Measurements from ENCODE around the gene THAP9.
"Not testable (repeated sequence)": the region's sequence is repeated elsewhere in the genome, so short reads cannot be mapped to it uniquely, and the experiment has no call there.

THAP9 gene

GRCh38 chr4:82893942-82894341, 6.6 kb upstream of the THAP9 start:
- no peak for DNase-seq

GRCh38 chr4:82896755-82897154, 3.8 kb upstream of the THAP9 start:
- DNase-seq = no peak

DNA sequence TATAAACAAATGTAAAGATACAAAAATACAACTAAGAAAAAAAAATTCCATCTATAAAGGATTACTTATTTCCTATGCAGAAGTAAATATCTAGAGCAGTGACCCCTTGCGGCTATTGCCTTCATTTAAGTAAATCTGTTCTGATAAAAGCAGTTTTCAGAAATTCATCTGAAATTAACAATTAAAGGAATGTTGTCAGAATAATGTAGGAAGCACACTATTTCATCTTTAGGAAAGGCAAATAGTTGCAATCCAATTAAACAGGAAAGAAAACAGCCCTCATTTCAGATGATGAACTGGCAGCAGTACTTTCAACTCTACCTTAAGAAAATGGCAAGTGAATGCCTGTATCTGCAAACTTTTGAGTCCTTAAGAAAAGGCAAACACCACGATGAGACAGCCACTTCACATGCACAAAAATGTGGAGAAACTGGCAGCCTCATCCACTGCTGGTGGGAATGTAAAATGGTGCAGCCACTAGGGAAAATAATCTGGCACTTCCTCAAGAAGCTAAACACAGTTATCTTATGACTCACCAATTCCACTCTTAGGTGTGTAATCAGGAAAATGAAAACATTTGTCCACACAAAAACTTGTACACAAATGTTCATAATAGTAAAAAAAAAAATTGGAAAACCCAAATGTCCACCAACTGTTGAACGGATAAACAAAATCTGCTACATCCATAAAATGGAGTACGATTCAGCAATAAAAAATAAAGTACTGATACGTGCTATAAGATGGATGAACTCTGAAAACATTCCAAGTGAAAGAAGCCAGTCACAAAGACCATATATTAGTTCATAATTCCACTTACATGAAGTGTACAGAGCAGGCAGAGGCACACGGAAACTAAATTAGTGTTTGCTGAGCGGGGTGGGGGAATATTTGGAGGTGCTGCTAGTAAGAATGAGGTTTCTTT, 2.0 kb upstream of the THAP9 start:
- DNase-seq = no peak

DNA sequence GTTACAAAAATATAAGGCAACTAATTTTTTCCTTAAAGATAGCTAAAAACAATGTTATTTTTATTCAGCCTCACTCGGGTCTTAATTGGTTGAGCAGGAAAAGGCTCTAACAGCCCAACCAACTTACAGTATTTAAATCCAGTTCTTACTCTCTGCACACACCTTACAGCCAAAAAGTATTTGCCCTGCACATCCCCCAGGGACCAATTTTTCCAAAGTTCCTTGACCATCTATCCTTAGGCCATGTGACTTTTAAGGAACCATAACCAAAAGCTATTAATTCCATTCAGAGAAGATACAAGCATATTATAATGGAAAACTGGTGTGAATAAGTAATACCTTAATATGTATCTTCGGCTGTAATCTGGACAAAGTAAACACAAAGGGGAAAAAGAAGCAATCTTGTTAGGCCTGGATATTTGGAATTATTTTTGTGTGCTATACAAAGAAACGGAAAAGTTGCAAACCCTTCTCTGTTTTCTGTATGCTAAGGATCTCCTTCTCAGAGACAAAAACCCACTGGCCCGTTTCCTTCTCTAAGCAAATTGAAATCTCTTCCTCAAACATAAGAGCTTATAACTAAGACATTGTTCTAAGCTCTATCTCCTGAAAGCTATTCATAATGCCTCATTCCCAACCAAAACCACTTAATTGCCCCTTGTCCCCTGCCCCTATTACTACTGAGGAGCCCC, 1.0 kb upstream of the THAP9 start:
- no peak for DNase-seq

GRCh38 chr4:82900066-82900410, 497 bp upstream of the THAP9 start:
- no peak for DNase-seq

DNA sequence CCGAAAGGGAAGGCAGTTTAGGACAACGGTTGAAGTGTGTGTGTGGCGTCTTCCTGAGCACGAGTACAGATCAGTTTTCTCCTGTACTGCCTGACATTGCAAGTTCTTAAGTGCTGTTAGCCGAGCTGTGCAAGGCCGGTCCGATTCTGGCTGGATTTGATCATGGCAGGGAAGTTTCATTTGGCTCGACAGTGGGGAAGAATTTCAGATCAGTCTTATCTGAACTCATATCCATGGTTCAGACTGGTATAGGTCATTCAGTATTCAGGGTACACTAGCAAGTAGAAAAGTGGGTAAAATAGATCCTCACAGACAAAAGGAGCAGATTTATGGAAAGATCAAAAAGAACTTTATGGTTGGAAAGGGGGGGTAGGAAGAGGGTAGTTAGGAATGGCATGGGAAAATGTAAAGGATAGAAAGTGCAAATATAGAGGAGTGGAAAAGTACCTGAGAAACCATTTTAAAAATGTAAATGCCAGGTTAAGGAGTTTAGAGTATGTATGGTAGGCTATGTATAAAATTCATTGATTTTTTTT, 716 bp downstream of the THAP9 start:
- no peak for DNase-seq

- DNase-seq = no peak
Measured at GRCh38 chr4:82903737-82904136, 3.2 kb downstream of the THAP9 start.

GRCh38 chr4:82905205-82905604, 4.7 kb downstream of the THAP9 start:
- no peak for DNase-seq

- no peak for DNase-seq
Measured at GRCh38 chr4:82906469-82906868, 5.9 kb downstream of the THAP9 start.

GRCh38 chr4:82909326-82909725, 8.8 kb downstream of the THAP9 start:
- no peak for DNase-seq

GRCh38 chr4:82913305-82913704, 12.8 kb downstream of the THAP9 start:
- no peak for DNase-seq

DNA sequence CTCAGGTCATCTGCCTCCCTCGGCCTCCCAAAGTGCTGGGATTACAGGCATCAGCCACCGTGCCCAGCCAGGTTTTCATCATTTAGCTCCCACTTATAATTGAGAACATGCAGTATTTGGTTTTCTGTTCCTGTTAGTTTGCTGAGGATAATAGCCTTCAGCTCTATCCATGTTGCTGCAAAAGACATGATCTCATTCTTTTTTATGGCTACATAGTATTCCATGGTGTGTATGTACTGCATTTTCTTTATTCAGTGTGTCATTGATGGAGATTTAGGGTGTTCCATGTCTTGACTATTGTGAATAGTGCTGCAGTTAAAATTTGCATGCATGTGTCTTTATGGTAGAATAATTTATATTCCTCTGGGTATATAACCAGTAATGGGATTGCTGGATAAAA, 13.4 kb downstream of the THAP9 start:
- DNase-seq = not testable (repeated sequence)

DNA sequence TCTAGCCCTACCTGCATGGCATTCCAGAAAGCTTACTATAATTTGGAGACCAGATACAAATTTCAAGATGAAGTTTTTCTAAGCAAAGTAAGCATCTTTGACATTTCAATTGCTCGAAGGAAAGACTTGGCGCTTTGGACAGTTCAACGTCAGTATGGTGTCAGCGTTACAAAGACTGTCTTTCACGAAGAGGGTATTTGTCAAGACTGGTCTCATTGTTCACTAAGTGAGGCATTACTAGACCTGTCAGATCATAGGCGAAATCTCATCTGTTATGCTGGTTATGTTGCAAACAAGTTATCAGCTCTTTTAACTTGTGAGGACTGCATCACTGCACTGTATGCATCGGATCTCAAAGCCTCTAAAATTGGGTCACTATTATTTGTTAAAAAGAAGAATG, 17.6 kb downstream of the THAP9 start:
- no peak for DNase-seq

DNA sequence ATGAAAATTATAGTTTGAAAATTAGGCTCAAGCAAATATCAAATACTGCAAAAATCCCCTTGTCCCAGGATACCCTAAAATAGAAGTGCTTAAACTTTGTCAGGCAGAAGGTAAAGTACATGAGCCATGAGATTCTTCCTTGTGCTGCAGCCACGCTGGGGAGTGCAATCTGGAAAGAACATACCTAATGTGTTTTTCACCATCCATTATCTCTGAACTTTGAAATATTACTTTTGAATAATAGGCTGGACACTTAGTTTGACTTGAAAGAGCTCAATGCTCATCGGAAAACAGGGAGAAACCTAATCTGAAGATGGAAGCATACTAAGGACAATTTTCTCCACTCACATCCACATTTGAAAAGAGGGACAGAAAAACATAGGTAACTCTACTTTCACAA, 18.9 kb downstream of the THAP9 start:
- DNase-seq = no peak

GRCh38 chr4:82921795-82922194, 21.3 kb downstream of the THAP9 start:
- DNase-seq = no peak

DNA sequence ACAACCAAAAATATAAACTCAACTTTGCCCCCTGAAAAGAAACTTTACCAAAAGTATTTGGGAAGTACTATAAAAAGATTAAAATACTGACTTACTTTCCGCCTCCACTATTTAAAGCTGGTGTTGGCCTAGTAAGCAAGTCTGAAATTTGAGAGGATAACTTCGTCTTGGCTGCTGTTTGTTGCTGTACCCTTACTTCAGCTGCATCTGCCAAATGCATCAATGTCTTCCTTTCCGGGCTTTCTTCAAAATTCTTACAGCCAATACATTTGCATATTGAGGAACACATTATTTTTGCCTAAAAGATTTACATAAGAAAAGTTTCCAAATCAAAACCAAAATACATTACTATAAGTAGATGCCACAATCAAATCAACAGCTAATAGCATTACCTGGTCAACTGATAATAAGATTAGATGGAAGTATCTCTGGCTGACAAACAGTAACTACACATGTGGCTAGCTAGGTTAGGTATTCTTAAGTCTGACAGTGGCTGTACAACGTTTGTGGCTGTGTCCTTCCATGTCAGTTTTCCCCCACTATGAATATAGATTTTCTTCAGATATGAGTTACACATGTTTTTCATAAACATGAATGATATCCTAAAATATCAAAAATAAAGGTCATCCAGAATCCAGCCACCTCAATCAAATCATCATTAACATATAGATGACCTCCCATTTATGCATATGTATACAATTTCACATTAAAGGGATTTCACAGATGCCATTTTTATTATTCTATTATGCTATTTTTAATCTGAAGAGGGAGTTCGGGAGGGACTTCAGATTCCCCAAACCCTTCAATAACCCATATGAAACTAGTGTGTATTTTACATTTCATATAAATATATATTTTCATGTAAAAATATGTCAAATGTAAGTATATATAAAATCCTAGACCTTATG, 30.6 kb downstream of the THAP9 start:
- DNase-seq = no peak

DNA sequence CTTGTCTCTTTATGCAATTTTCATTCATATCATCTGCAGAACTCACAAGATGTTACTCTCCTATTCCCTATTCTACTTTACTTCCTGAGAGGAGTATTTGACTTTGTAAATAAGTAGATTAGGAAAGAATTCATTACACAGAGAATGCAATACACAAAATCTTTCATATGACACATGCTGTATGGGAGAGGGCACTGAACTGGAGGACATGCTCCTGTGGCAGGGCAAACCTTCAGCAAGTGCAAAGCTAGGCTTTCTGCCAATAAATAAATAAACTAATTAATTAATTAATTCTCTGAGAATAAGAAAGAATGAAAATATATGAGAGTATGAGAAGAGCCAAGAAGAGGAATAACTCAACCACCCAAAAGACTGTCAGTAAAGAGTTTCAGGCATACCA, 33.9 kb downstream of the THAP9 start:
- no peak for DNase-seq

DNA sequence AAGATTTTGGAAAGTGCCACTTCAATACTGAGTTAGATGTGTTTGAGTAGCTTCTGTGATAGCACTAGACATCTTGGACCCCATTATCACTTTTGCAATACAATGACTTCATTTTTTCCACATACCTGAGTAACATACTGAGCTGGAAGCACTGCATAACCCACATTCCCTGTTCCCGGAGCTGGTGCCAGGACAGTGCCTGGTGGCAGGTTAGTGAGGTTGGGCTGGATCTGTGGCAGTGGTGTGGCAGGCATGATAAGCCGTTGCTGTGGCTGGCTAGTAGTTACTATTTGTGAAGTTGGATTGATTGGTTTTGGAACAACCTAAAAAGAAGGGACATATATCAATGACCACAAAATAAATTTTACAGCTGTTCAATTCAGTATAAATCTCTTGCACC, 38.9 kb downstream of the THAP9 start:
- DNase-seq = no peak

GRCh38 chr4:82947498-82947897, 47.0 kb downstream of the THAP9 start:
- no peak for DNase-seq

- DNase-seq = no peak
Measured at GRCh38 chr4:82948647-82949204, 48.2 kb downstream of the THAP9 start.

- no peak for DNase-seq
Measured at GRCh38 chr4:82951196-82951595, 50.7 kb downstream of the THAP9 start.

- DNase-seq = no peak
Measured at GRCh38 chr4:82954212-82954611, 53.7 kb downstream of the THAP9 start.

GRCh38 chr4:82957045-82957444, 56.5 kb downstream of the THAP9 start:
- DNase-seq = no peak

All from retina (tissue), 1 donor.